ENCODE measurements around the gene SLC4A2.

The SLC4A2 gene

DNA sequence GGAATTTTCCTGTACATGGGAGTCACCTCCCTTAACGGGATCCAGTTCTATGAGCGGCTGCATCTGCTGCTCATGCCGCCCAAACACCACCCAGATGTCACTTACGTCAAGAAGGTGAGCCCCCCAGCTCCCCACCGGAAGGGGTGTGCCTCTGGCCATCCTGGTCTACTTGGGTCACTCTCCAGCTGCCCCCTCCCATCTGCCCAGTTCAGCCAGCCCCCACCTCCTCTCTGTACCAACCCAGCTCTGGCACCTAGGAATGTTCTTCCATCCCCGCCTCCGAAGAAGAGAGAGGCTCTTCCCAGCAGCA, 16.2 kb downstream of the SLC4A2 start:
- no peak for ATAC-seq
- TF ChIP-seq RARB (CRISPR knock-in tag; IDR thresholded peaks at IDR 0.05) = no peak
- no peak for TF ChIP-seq CSDC2 (CRISPR knock-in tag; IDR thresholded peaks at IDR 0.05)
- no peak for TF ChIP-seq ZNF565 (CRISPR knock-in tag; conservative IDR thresholded peaks at IDR 0.05; ENCODE audit: low read depth)
- TF ChIP-seq, protein P1, sequence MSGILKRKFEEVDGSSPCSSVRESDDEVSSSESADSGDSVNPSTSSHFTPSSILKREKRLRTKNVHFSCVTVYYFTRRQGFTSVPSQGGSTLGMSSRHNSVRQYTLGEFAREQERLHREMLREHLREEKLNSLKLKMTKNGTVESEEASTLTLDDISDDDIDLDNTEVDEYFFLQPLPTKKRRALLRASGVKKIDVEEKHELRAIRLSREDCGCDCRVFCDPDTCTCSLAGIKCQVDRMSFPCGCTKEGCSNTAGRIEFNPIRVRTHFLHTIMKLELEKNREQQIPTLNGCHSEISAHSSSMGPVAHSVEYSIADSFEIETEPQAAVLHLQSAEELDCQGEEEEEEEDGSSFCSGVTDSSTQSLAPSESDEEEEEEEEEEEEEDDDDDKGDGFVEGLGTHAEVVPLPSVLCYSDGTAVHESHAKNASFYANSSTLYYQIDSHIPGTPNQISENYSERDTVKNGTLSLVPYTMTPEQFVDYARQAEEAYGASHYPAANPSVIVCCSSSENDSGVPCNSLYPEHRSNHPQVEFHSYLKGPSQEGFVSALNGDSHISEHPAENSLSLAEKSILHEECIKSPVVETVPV (CRISPR knock-in tag; IDR thresholded peaks at IDR 0.05) = no peak

DNA sequence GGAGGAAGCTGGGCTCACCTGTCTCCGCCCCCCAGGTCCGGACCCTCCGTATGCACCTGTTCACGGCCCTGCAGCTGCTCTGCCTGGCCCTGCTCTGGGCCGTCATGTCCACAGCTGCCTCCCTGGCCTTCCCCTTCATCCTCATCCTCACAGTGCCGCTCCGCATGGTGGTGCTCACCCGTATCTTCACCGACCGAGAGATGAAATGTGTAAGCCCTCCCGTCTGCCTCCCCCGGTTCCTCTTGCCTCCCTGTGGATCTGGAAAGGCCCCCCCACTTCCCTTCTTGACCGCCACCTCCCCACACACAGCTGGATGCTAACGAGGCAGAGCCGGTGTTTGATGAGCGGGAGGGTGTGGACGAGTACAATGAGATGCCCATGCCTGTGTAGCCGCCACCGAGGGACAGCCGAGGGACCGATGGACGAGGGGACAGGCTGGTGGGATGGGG, 16.6 kb downstream of the SLC4A2 start:
- no peak for ATAC-seq
- TF ChIP-seq ISL1 (CRISPR knock-in tag; IDR thresholded peaks at IDR 0.05) (no peak), GLIS3 (CRISPR knock-in tag; IDR thresholded peaks at IDR 0.05) (no peak), TSHZ2 (CRISPR knock-in tag; IDR thresholded peaks at IDR 0.05) (no peak)
- TF ChIP-seq, protein P2, sequence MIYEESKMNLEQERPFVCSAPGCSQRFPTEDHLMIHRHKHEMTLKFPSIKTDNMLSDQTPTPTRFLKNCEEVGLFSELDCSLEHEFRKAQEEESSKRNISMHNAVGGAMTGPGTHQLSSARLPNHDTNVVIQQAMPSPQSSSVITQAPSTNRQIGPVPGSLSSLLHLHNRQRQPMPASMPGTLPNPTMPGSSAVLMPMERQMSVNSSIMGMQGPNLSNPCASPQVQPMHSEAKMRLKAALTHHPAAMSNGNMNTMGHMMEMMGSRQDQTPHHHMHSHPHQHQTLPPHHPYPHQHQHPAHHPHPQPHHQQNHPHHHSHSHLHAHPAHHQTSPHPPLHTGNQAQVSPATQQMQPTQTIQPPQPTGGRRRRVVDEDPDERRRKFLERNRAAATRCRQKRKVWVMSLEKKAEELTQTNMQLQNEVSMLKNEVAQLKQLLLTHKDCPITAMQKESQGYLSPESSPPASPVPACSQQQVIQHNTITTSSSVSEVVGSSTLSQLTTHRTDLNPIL (CRISPR knock-in tag; IDR thresholded peaks at IDR 0.05; ENCODE audit: low read depth) = no peak

DNA sequence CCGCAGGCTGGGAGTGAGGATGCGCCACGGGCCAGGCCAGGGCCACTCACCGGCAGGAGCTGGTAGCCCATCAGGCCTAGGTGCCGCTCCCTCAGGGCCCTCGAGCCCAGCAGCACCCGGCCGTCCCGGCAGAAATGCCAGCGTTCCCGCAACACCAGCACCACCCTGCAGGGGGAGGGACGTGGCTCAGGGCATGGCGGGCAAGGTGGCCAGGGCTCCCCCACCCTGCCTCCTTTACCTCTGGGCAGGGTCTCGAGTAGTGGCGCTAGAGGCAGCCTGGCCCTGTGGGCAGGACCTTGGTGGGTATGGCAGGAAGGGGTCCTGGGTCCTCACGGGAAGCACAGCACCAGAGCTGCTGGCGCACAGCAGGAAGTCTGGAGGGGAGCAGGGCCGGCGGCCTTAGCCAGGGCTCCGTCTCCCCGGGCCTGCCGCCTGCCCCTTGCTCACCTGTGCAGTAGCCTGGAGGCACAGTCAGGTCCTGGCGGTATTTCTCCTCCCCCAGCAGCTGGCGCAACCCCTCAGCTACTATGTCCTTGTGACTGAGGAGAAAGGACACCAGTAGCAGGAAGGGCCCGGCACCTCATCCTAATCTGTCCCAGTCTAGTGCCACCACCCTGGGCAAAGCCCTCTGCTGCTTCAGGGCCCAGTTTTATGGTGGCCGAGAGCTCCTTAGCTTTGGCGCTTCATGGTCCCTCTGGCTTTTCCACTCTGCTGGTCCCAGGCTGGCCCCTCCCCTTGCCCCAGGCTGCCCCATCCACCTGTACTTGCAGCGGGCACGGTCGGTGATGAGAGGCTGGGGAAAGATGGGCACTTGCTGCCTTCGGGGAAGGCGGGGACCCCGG, 17.7 kb downstream of the SLC4A2 start:
- TF ChIP-seq BACH2 (CRISPR knock-in tag; IDR thresholded peaks at IDR 0.05; ENCODE audit: borderline replicate concordance) (no peak), GLIS3 (CRISPR knock-in tag; IDR thresholded peaks at IDR 0.05) (0 out of 2 replicates have a peak, but pooled peaks have one; percentile 47)

GRCh38 chr7:151077705-151078232, 18.4 kb downstream of the SLC4A2 start:
- ATAC-seq = no peak
- TF ChIP-seq ZC3H10 (CRISPR knock-in tag; IDR thresholded peaks at IDR 0.05) (no peak), ZFP3 (CRISPR knock-in tag; IDR thresholded peaks at IDR 0.05) (no peak), PPARA (CRISPR knock-in tag; IDR thresholded peaks at IDR 0.05; ENCODE audit: borderline replicate concordance) (no peak), ZFP30 (CRISPR knock-in tag; IDR thresholded peaks at IDR 0.05) (no peak)
- TF ChIP-seq, protein P2 (CRISPR knock-in tag; IDR thresholded peaks at IDR 0.05; ENCODE audit: low read depth) = no peak

More for the DNA sequence above, 17.7 kb downstream of the SLC4A2 start:
- ATAC-seq = peak; percentile 15

DNA sequence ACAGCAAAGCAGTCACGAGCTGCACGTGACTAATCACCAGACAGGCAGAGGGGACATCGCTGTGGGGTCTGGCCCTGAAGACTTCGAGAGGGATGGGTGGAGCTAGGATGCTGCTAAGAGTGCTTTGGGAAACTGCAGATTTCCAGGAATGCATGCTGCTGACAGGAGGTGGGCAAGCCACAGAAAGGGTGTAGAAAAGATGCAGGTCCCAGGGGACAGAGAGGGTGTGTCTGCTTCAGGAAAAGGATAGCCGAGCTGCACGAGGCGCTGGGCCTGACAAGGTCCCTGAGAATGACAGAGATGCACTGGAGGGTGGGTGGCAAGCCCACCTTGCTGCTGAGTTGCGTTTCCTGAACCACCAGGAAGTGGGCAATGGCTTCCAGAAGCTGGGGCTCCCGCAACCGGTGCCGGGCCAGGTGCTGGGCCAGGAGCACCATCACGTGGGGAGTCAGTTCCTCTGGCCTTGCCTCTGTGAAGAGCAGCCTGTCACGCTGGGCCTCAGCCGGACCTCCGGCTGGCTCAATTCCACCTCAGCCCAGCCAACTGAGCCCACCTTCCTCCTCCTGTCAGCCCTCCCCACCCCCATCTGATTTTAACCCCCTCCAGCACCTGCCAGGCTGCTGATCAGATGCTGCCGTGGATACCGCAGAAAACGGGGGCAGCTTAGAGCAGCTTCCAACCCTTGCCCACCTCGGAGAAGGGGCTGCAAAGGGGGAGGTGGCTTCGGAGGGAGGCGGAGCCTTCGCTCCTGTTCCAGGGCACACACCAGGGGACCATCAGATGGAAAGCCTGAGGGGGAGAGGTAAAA, 19.0 kb downstream of the SLC4A2 start:
- TF ChIP-seq ZNF8 (CRISPR knock-in tag; IDR thresholded peaks at IDR 0.05) = no peak
- no peak for TF ChIP-seq ZNF70 (CRISPR knock-in tag; IDR thresholded peaks at IDR 0.05)
- TF ChIP-seq ZFP3 (CRISPR knock-in tag; IDR thresholded peaks at IDR 0.05) = no peak
- TF ChIP-seq CSDC2 (CRISPR knock-in tag; IDR thresholded peaks at IDR 0.05) = no peak
- TF ChIP-seq ZNF565 (CRISPR knock-in tag; conservative IDR thresholded peaks at IDR 0.05; ENCODE audit: low read depth) = no peak
- no peak for TF ChIP-seq ZFP30 (CRISPR knock-in tag; IDR thresholded peaks at IDR 0.05)
- TF ChIP-seq GLIS3 (CRISPR knock-in tag; IDR thresholded peaks at IDR 0.05) = no peak
- TF ChIP-seq SNAI2 (CRISPR knock-in tag; IDR thresholded peaks at IDR 0.05) = no peak
- ATAC-seq = no peak
